Fibroblast of skin of left biceps (primary cell): ENCODE data around the gene CAMSAP2.

Source experiments
- DNase-seq, 2 experiments: peaks; one replicate each; pipeline ENCODE4 v3.0.0-alpha.2; 2013; ENCODE audit warnings: low read depth in 2 of 2

CAMSAP2 gene

DNA sequence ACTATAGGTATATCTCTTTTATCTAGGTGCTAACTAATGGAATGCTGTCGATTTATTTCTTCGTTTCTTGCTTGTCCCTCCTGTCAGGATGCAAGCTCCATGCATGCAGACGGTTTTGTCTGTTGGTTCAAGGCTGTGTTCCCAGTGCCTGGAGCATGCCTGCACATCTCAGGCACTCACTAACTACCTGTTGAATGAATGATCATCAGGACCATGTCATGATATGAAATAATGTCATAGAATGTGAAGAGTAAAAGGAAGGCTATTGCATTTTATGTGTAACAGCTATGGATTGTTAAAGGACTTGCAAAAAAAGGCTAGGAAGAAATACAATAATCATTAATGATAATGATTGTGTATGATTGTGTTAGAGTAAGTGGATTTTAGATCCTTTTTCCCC lies 138.3 kb downstream of the CAMSAP2 start:
- DNase-seq, result no peak

DNA sequence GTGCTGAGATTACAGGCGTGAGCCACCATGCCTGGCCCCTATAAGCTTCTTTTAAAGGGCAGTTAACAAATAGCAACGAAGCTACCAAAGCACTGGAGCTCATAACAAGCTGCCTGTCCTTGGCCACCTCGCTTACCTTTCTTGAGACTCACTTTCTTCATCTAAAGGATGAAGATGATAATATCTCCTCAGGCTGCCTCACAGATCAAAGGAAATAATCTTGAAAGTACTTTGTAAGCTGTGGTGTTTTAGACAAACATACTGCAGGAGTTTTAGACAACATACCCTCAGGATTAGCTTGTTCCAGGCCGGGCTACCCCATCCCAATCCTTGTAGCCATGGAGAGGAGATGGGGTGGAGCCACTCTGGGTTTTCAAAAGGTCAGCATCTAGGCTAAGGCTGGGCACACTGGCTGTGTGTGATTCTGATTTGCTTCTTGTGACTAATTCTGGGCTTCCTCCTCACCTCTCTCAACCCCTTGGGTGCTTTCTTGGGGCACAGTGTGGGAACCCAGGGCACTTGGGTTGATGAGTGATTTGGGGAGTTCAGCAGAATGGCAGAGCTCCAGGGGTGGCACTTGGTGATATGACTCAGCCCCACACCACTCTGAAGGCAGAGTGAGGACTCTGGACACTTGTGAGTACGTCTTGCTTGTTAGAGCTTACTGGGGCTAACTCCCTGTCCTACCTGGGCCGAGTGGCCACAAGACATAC lies 139.3 kb downstream of the CAMSAP2 start:
- DNase-seq, result no peak

DNA sequence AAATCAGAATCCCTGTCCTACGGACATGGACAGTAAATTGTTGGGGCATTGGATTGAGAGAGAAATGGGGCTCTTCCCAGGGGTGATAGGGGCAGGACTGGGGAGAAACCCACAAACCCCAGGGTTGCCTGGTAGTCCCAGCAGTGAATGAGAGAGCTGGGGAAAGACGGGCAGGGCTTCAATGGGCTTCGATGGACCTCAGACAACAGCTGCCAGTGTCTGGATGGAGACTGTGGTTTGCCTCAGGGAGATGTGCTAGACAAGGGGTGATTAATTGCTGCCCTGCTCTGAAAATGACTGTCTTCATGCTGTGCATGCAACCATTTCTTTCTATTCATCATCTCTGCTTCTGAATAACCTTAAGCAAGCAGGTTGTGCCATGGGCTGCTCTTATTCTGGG lies 141.5 kb downstream of the CAMSAP2 start:
- no peak for DNase-seq

DNA sequence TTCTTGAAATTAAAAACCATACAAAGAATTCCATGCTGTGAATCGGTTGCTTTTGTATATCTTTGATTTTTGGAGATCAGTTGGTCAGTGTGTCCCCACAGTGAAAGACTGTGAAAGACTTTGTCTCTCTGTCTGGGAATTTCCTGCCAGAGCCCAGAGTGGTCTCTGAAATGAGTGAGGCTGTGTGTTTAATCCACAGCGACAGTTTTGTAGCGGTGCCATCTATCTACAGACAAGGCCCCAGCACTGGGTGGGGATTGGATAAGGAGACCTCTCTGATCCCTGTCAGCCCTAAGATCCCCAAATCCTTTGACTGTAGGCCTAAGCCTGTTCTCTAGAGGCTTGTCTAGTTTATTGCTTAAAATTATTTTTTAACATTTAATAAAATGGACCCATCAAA lies 144.4 kb downstream of the CAMSAP2 start:
- DNase-seq, result no peak

DNA sequence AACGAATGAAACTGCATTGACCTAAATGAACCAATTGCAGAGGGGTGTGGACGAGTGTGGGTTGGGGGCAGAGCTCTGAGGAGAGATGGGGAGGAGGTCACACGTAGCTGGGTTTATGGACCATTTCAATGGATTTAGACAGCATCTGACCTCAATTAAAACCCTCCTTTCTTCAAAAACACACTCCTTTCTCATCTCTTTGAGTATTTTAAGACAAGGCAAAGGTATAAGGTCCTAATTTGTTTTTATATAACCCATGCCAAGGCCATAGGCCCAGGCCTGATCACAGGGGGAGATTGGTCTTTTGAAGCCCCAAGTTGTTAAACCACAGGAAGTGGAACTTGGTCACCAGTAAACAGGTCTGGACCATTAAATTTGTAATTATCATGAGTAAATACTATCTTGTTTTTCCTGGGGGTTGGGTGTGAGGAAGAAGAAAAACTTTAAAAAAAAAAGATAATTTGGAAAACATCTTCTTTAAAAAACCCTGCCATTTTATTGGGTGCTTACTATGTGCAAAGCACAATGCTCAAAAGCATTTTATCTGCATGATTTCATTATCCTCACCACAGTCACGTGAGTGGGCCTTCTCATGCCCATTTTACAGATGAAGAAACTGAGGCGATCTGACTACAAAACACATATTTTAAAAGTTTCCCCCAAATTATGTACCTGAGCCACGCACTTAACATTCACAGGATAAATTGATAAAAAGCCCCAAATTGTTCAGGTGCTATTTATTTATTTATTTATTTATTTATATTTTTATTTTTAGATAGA lies 147.1 kb downstream of the CAMSAP2 start:
- no peak for DNase-seq

DNA sequence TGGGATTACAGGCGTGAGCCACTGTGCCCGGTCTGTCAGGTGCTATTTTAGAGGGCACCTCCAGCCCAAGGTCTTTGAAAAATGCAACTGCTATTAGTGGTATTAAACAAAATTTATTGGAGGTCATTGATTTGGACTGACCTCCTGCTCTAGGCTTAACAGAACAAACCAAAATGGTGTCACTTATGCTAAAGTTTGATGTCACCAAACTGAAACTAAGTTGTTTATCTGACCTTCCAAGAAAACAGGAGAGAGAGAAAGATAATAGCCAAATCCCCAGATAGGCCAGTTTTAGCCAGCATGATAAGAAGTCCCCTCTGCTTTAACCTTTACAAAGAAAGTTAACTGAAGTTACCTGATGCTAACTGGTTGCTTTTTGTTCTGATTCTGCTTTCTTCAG lies 147.9 kb downstream of the CAMSAP2 start:
- no peak for DNase-seq

DNA sequence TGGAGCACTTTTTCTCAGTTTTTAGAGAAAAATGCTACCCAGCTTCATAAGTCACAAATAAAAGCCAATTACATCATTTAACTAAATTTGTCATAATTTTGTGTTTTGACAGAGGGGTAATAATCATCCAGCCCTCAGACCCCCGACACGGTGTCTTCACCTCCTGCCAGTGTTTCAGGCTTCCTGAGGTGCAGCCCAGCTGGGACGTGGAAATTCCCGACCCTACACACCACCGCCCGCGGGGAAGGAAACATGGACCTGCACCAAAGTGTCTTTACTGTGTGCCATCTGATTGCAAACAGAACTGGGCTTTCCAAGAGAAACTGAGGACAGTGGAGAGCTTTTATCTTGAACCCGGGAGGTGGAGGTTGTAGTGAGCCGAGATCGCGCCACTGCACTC lies 148.3 kb downstream of the CAMSAP2 start:
- no peak for DNase-seq

DNA sequence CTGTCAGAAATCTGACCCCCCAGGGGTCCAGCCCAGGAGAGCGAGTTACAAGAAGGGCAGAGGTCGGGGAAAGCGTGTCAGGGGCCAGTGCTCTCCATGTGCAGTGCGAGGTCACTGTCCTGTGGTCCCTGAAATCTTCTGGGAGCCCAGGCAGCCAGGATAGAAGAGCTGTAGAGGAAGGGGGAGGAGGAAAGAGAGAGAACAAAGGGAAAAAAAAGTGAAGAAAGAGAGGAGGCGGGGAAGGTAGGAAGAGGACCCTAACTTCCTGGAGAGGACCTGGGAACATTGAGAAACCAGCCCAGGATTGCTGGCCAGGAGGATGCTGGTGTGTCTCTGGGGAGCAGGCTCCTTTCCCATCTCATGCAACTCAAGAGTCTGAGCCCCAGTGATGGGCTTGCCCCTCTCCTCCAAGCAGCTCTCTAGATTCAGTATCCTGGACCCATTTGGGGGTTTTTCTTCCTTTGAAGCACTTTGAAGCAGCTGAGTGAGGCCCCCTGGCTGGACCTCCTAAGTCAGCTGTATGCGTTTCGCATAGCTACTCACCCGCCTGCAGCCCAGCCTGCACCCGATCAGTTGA lies 149.2 kb downstream of the CAMSAP2 start:
- DNase-seq, result no peak

DNA sequence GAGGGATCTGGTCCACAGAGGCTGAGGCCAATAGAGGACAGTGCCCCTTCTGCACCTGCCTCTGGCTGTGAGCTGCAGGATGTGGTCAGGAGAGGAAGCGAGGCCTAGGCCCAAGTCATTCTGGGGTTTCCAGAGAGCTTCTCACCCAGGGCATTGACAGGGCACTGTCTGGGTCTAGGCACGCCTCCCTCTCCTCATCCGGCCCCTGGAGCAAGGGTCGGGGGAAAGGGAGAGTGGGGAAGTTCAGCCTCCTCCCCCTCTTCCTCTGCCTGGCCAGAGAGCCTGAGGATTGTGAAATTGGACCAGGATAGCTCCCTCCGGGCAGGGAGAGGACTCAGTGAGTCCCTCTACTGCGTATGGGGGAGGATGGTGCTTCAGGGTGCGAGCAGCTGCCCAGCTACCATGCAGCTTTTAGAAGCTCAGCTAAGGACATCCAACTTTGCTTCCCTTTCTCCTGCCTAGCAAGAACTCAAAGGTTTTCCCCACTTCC lies 149.7 kb downstream of the CAMSAP2 start:
- DNase-seq, result no peak

DNA sequence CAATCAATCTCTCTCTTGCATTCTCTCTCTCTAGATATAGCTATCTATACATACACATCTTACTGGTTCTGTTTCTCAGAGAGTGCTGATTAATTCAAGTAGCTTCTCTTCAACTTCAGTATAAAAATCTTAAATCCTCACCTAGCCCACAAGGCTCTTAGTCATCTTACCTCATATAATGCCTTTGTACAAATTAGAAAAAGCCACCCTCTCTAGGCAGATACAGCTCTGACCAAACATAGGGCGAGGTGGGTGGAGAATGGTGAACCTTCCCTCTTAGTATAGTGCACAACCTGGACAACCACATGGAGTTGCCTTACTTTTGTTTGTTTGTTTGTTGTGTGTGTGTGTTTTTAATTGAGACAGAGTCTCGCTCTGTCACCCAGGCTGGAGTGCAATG lies 150.9 kb downstream of the CAMSAP2 start:
- no peak for DNase-seq

DNA sequence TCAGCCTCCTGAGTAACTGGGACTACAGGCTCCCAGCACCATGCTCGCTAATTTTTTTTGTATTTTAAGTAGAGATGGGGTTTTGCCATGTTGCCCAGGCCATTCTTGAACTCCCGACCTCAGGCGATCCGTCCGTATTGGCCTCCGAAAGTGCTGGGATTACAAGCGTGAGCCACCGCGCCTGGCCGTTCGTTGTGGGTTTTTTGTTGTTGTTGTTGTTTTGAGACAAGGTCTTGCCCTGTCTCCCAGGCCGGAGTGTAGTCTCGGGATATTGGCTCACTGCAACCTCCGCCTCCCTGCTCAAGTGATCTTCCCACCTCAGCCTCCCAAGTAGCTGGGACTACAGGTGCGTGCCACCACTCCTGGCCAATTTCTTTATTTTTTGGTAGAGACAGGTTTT lies 151.3 kb downstream of the CAMSAP2 start:
- DNase-seq, result no peak

DNA sequence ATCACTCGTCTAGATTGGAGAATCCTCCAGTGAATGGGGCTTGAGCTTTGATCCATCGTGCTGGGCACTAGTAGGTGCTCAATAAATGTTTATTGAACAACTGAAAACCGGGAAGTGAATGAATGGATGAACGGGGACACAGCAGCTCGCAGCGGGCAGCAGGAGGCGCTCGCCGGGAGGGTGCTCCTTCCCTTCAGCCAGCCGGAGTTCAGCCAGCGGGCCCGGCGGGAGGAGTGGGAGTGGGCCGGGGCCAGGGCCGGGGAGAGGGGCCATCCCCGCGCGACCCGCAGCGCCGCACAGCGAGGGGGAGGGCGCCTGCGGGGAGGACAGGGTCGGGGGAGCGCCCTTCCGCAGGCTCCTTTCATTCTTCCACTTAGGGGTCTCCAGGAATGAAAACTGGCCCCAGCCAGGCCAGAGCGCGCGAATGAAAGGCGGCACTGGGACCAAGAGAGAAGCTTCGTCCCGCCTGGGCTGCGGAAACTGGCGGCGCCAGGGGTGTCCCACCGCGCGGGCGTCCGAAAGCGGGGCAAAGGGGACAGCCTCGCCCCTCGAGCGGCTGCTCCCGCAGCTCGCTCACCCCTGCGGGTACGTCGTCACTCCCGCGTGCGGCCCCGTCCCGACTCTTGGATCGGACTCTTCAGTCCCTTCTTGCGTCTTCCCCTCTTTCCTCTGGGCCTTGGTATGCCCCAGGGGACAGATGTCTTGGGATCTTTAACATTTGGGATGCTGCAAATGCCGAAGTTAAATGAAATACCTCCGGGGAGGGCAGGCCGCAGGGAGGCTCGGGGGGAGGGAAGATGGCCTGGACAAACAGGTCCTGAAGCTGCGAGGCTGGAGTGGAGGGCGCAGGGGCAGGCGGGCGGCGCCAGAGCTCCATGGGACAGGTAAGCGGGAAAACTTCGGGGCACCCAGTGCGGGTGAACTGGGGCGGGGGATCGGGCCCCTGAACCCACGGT lies 152.4 kb downstream of the CAMSAP2 start:
- DNase-seq, result peak; percentile 10 to 15

DNA sequence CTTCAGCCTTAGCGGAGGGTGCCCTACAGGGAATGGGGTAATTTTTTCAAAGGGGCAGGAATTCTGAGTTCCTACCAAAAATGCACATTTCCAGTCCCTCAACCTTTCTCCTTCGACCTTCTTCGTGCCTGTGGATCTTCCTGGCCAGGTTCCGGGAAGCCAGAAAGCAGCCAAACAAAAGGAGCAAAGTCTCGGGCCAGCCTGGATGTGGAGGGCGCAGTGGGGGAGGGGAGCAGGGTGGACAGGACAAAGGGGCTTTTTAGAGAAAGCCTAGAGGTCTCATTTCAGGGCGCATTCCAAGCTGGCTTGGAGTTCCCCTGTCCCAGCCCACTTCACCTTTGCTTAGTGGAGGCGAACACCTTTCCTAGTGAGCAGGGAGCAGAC lies 153.1 kb downstream of the CAMSAP2 start:
- no peak for DNase-seq

DNA sequence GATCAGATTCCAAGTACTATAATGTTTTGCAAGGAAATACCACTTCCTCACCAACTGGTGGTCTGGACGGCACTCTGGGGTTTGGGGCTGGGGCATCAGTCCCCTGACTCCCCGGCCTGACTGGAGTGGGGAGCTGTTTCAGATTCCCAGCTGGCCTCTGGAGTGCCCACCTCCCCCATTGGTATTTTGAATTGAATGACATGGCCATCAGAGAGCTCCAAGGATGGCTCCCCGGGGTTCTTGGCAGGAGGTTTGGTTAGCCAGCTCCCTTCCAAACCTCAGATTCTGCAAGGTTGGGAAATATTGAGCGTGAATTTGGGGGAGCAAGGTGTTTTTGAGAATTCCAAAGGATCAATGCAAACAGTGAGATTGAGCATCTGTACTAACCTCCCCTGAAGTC lies 153.9 kb downstream of the CAMSAP2 start:
- DNase-seq, result no peak

DNA sequence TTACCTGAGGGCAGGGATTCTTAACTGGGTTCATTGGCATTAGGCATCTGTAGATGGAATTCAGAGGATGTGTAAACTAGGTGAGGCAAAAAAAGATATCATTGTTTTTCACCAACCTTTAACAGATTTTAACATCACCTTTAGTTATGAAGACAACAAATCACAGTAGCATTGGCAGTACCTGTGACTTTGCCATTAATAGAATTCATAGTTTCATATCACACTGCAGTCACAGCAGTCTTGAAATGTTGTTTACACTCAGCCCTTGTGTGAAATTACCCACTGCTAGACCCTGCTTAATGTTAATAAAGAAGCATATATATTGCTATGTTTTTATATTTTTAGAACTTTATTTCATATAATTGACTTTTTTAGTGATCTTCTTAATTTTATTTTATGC lies 154.3 kb downstream of the CAMSAP2 start:
- no peak for DNase-seq

DNA sequence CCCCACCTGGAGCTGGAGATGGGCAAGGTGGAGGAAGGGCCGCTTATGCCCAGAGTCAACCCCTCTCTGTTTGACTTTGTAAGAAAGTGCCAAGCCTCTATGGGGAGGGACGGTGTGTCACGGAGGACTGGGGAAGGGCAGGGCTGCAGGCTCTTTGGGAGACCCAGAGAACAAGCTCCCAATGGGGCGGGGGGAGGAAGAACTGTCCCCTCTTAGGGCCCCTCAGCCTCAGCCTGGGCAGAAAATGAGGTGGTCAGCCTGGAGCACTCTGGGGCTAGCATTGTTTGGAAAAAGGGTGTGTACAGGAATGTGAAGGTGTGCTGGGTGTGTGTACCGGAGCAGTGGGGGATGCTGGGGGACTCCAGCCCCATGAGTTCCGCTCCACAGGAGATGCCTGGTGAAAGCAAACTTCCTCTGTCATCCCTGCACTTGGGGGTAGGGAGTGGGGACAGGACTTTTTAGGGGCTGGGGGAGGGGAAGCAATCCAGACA lies 154.8 kb downstream of the CAMSAP2 start:
- no peak for DNase-seq

DNA sequence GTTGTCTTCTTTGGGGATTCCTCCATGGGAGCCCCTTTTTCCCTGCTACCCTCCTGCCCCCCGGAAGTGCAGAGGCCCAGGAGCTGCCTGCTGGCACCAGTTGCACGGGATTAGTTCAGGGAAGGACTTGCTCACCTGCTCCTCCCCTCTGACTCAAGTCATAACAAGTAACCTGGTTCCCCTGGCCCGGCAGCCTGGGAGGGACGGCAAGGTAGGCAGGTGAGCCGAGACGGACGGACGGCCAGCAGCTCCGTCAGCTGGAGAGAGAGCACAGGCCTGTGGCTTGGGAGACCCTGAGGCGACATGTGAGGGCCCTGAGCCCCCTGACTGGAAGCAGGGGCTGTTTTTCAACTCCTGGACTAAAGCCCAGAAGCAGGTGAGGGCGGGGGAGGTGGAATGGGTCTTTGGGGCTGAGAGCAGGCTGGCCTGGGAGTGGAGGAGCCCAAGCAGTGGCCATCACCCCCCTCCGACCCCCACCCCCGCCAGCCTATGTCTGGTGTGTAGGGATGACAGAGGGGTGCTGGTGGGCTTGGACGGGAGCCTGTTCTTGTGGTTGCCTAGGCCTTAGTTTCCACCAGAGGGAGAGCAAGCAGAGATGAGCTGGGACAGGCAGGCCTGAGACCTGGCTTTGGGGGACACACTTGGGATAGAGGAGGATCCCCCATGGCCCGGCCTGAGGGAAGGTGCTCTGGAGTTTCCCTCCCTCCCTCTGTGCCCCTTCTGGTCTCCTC lies 156.2 kb downstream of the CAMSAP2 start, which contains the start of gene INAVA:
Gene INAVA (plus strand): TSS at position 189 of the 731 bp plus-strand sequence. CDS start 3,501 bp downstream, outside the sequence.
- no peak for DNase-seq

DNA sequence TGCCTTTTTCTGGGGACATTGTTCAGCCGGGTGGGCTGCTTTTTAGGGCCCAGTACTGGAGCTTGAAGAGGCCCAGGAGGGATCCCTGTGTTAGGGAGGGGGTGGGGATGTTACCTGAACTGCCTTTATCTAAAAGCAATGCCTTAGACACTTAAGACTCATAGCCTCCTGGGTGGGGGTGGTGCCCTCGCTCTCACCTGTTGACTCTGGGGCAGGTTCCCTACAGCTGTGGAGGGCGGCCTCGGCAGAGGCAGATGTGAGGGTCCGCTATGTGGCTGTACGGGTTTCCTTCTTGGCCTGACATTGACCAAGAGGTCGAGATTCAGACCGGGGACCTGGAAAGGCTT lies 156.7 kb downstream of the CAMSAP2 start:
- DNase-seq, result no peak

DNA sequence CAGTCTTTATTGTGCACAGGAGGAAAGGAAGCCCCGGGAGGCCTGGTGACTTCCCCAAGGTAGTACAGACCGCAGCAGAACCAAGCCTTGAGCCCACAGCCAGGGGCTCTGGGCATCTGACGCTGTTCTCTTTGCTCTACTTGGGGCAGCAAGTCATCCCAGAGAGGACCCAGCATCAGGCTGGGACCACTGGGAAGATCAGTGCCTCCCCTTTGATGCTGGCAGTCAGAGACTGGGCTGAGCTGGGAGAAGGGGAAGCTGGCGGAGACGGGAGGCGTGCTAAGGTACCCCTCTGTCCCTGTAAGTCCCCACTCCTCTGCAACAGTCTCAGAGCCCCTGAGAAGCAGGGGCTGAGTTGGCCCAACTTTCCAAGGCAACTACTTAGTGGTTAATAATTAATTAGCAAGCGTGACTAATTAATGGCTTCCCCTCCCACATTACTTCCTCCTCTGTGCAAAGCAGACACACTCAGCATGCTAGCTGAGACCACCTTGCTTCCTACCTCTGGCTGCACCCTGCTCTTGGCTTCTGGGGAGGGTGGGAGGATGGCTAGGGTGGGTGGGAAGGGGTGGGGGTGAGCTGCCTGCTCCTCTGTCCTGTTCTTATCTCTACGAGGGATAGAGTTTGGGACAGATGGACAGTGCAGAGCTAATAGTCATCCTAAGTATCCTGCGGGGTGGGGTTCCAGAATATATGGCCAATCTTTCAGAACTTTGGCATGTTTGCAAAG lies 157.3 kb downstream of the CAMSAP2 start:
- DNase-seq, result no peak

DNA sequence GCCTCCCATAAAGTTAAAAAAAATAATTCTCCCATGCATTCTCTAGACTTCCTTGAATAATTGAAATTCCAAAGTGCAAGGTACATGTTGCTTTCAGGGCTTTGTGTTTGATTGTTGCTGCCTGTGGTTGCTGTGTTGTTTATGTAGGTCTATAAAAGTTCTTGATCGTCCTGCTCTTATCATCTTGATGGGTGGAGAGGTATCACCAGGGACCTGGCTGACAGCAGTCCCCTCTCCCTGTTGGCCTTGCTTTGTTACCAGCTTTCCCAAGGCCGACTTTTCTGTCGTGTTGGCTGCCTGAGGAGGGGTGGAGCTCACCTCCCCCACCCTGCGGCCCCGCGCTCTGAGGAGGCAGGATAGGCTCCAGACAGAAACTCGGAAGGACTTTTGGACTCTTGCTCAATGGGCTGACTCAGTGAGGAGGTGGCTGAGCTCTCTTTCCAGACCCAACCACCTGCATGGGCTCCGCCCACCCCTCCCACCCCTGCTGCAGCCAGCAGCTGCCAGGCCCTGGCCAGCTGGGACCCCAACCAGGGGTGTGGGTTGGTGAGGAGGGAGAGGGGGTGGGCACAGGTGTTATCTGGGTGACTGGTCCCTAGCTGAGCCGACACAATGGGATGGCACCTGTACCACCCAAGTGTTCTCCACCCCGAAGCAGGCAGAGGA lies 158.0 kb downstream of the CAMSAP2 start:
- no peak for DNase-seq
